Measurements from ENCODE around the gene ATP8B3. TPM values are rescaled to one million over a fixed set of nuclear protein-coding genes. Genes with fewer than 3 reads are reported as not detected.

The ATP8B3 gene
- total and polyA plus RNA-seq, 2 donors (not counting 1 experiment from before 2014, with no cell fraction given), result 2.3 to 3.0 TPM

DNA sequence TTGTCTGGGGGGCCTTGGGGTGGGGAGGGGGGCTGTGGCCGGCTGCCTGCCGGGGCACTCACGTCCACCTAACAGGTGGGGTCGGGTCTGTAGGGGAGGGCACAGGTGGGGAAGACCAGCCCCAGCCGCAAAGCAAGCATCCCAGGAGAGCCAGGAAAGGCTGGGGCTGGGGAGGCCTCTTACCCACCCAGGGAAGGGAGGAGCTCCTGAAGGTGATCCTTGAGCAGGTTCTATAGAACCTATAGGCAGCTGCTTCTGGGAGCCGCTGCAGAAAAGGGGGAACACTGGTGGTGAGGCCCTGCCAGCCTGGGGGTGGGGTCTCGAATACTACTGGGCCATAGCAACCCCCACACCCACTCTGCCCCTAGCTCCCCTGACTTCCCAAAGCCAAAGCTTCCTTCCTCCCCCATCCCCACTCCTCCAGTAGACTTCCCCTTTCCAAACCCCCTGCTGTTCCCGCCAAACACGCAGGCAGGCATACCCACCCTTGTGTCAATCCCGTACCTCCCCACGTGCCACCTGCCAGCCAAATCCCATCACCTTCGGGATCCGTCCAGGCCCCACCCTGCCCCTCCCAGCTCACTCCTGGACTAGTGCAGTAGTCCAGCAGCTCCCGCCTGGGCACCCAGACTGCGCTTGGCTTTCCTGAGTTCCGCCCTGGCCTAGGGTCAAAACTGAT lies 45.7 kb upstream of the ATP8B3 start:
- H3K36me3 ChIP-seq (ENCODE audit: control insufficient read depth, insufficient read depth, low read length), result no peaks in the 10 kb centered on the region
- no peaks in the 10 kb centered on the region for H3K9me3 ChIP-seq (ENCODE audit: control insufficient read depth, insufficient read depth, low read depth, low read length)
- H3K4me1 ChIP-seq (ENCODE audit: control insufficient read depth, extremely low read depth, insufficient read depth, low read length), result peaks cover 48% of the 10 kb centered on the region
- TF ChIP-seq, protein P1, sequence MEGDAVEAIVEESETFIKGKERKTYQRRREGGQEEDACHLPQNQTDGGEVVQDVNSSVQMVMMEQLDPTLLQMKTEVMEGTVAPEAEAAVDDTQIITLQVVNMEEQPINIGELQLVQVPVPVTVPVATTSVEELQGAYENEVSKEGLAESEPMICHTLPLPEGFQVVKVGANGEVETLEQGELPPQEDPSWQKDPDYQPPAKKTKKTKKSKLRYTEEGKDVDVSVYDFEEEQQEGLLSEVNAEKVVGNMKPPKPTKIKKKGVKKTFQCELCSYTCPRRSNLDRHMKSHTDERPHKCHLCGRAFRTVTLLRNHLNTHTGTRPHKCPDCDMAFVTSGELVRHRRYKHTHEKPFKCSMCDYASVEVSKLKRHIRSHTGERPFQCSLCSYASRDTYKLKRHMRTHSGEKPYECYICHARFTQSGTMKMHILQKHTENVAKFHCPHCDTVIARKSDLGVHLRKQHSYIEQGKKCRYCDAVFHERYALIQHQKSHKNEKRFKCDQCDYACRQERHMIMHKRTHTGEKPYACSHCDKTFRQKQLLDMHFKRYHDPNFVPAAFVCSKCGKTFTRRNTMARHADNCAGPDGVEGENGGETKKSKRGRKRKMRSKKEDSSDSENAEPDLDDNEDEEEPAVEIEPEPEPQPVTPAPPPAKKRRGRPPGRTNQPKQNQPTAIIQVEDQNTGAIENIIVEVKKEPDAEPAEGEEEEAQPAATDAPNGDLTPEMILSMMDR (conservative IDR thresholded peaks at IDR 0.05 in 1 of 2, IDR thresholded peaks at IDR 0.05 in 1 of 2; ENCODE audit: low read depth in 1 of 2, low read length in 2 of 2), result no peak
- TF ChIP-seq EZH2 (IDR thresholded peaks at IDR 0.05; ENCODE audit: low read length, missing control alignments), result no peak
- peaks cover 88% of the 10 kb centered on the region for H3K79me2 ChIP-seq (ENCODE audit: control insufficient read depth, insufficient read depth, low read length)
- no peaks in the 10 kb centered on the region for H3K27me3 ChIP-seq (ENCODE audit: control insufficient read depth, insufficient read depth, low read length)
- H3K27ac ChIP-seq (ENCODE audit: insufficient read depth, low read length), result peak overlapping the region; percentile 83
- peak overlapping the region; percentile 51 for H3K4me2 ChIP-seq (ENCODE audit: extremely low read depth, insufficient read depth, low read length)
- no peaks in the 10 kb centered on the region for H4K20me1 ChIP-seq (ENCODE audit: control insufficient read depth, extremely low read depth, insufficient read depth, low read length)
- H3K4me3 ChIP-seq (replicated peaks in 1 of 4; ENCODE audit: control extremely low read depth in 1 of 4, insufficient read depth in 1 of 4, low read depth in 3 of 4, low read length in 4 of 4), result peak overlapping the region in 1 of 4 experiments; percentile 43
- H3K9ac ChIP-seq (ENCODE audit: insufficient read depth, low read length), result peak overlapping the region; percentile 58
- H2AFZ ChIP-seq (ENCODE audit: low read length), result no peak overlapping the region
- no peak for DNase-seq (ENCODE audit: low read depth in 2 of 2)

- H3K9ac ChIP-seq (ENCODE audit: insufficient read depth, low read length), result peak overlapping the region; percentile 70
- H4K20me1 ChIP-seq (ENCODE audit: control insufficient read depth, extremely low read depth, insufficient read depth, low read length), result no peaks in the 10 kb centered on the region
- peak; percentile 74 to 75 for DNase-seq (ENCODE audit: low read depth in 2 of 2)
- peak overlapping the region; percentile 31 to 44 (median 42) for H3K4me3 ChIP-seq (replicated peaks in 1 of 4; ENCODE audit: control extremely low read depth in 1 of 4, insufficient read depth in 1 of 4, low read depth in 3 of 4, low read length in 4 of 4)
- no peaks in the 10 kb centered on the region for H3K27me3 ChIP-seq (ENCODE audit: control insufficient read depth, insufficient read depth, low read length)
- TF ChIP-seq EZH2 (IDR thresholded peaks at IDR 0.05; ENCODE audit: low read length, missing control alignments), result no peak
- TF ChIP-seq, protein P1 (conservative IDR thresholded peaks at IDR 0.05 in 1 of 2, IDR thresholded peaks at IDR 0.05 in 1 of 2; ENCODE audit: low read depth in 1 of 2, low read length in 2 of 2), result no peak
- no peaks in the 10 kb centered on the region for H3K36me3 ChIP-seq (ENCODE audit: control insufficient read depth, insufficient read depth, low read length)
- H3K4me2 ChIP-seq (ENCODE audit: extremely low read depth, insufficient read depth, low read length), result peak overlapping the region; percentile 85
- H3K79me2 ChIP-seq (ENCODE audit: control insufficient read depth, insufficient read depth, low read length), result peaks cover 82% of the 10 kb centered on the region
- H2AFZ ChIP-seq (ENCODE audit: low read length), result no peak overlapping the region
- no peaks in the 10 kb centered on the region for H3K9me3 ChIP-seq (ENCODE audit: control insufficient read depth, insufficient read depth, low read depth, low read length)
- peaks cover 54% of the 10 kb centered on the region for H3K4me1 ChIP-seq (ENCODE audit: control insufficient read depth, extremely low read depth, insufficient read depth, low read length)
- H3K27ac ChIP-seq (ENCODE audit: insufficient read depth, low read length), result peak overlapping the region; percentile 92
These were observed 44.9 kb upstream of the ATP8B3 start for GRCh38 chr19:1856698-1857603.

DNA sequence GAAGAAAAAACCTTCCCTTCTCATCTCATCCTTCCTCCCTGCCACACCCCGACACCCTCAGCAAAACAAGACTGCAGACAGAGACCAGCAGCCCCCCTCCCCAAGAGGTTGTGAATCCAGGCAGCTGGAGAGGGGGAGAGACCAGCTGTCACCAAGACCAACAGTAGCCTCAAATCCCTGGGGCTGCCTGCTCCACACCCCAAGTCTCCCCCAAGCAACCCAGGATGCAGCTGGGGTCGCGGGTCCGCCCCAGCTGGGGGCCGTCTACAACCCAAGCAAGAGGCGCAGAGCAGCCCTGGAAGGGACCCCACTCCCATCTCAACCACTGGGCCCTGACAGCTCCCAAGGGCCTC lies 44.2 kb upstream of the ATP8B3 start:
- no peaks in the 10 kb centered on the region for H4K20me1 ChIP-seq (ENCODE audit: control insufficient read depth, extremely low read depth, insufficient read depth, low read length)
- H3K9ac ChIP-seq (ENCODE audit: insufficient read depth, low read length), result peak overlapping the region; percentile 70
- H3K27ac ChIP-seq (ENCODE audit: insufficient read depth, low read length), result peak overlapping the region; percentile 92

More for the DNA sequence above, 44.2 kb upstream of the ATP8B3 start:
- Histone ChIP-seq H2AFZ (ENCODE audit: low read length) (no peak overlapping the region), H3K9me3 (ENCODE audit: control insufficient read depth, insufficient read depth, low read depth, low read length) (no peaks in the 10 kb centered on the region), H3K4me1 (ENCODE audit: control insufficient read depth, extremely low read depth, insufficient read depth, low read length) (peaks cover 53% of the 10 kb centered on the region), H3K27me3 (ENCODE audit: control insufficient read depth, insufficient read depth, low read length) (no peaks in the 10 kb centered on the region), H3K4me2 (ENCODE audit: extremely low read depth, insufficient read depth, low read length) (peak overlapping the region; percentile 85), H3K79me2 (ENCODE audit: control insufficient read depth, insufficient read depth, low read length) (peaks cover 75% of the 10 kb centered on the region), H3K4me3 (replicated peaks in 1 of 4; ENCODE audit: control extremely low read depth in 1 of 4, insufficient read depth in 1 of 4, low read depth in 3 of 4, low read length in 4 of 4) (peak overlapping the region; percentile 13 to 43 (median 28)), H3K36me3 (ENCODE audit: control insufficient read depth, insufficient read depth, low read length) (no peaks in the 10 kb centered on the region)
- no peak for DNase-seq (ENCODE audit: low read depth in 2 of 2)
- TF ChIP-seq, protein P1 (conservative IDR thresholded peaks at IDR 0.05 in 1 of 2, IDR thresholded peaks at IDR 0.05 in 1 of 2; ENCODE audit: low read depth in 1 of 2, low read length in 2 of 2), result no peak
- TF ChIP-seq EZH2 (IDR thresholded peaks at IDR 0.05; ENCODE audit: low read length, missing control alignments), result no peak

All from fibroblast of lung (primary cell).